Activated naive CD4-positive, alpha-beta T cell treated with anti-CD3 and anti-CD28 coated beads for 36 hours (primary cell): Measurements from ENCODE around the gene FBP2. TPM values are rescaled to one million over a fixed set of nuclear protein-coding genes. Genes with fewer than 3 reads are reported as not detected.
"Not testable (repeated sequence)": the region's sequence is repeated elsewhere in the genome, so short reads cannot be mapped to it uniquely, and the experiment has no call there.

Experiments used
- CTCF ChIA-PET: fragments of 350-600 bp; sonication (Branson Sonifier 250); formaldehyde crosslinking; loops from one replicate; lab custom pipeline; 2021; ENCODE audit warnings: antibody characterized with exemption; lab: Charles Lee
- DNase-seq: peaks from one replicate; pipeline ENCODE4 v3.0.0-alpha.2; 2020
- H3K27ac Mint-ChIP-seq: one replicate; pipeline ENCODE4 v1.8.0; 2021; ENCODE audit warnings: mild to moderate bottlenecking, mixed read lengths
- H3K27me3 Mint-ChIP-seq: one replicate; pipeline ENCODE4 v1.8.0; 2021; ENCODE audit warnings: low read depth, mixed read lengths
- H3K36me3 Mint-ChIP-seq: one replicate; pipeline ENCODE4 v1.8.0; 2021; ENCODE audit warnings: low read depth, mixed read lengths
- H3K4me1 Mint-ChIP-seq: one replicate; pipeline ENCODE4 v1.8.0; 2021; ENCODE audit warnings: low read depth, mixed read lengths
- H3K4me3 Mint-ChIP-seq: one replicate; pipeline ENCODE4 v1.8.0; 2021; ENCODE audit warnings: mild to moderate bottlenecking, moderate library complexity, mixed read lengths
- H3K9me3 Mint-ChIP-seq: one replicate; pipeline ENCODE4 v1.8.0; 2021; ENCODE audit warnings: mixed read lengths
- intact Hi-C: fragments of 100-400 bp; cut with micrococcal nuclease; formaldehyde crosslinking; loops from one replicate; pipeline ENCODE4 v1.15.1; 2023
- total RNA-seq, 2 experiments: library from RNA; stranded (reverse); gene quantifications; one replicate each; pipeline ENCODE4 v1.2.3, GENCODE V29; 2021

The FBP2 gene
- total RNA-seq, 2 experiments from 2014 or later: not detected

DNA sequence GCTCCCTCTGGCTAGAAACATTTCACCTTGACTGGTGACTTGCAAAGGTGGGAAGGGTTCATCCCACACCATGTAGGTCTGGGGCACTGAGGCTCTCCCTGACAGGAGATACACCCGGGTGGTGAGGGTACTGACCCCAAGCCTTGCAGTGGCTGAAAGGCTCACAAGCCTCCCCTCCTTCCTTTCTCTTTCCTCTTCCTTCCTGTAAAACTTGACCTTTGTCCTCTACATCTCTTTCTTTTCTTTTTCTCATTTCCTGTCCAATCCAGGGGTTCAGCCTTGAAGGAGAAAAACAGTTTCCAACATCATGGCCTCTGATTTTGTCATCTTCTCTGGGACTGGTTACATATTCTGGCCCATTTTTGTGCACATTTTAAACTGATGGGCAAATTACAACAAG is 16.6 kb downstream of the FBP2 start:
- Mint-ChIP-seq H3K4me3 (no peak overlapping the region), H3K27me3 (peaks cover 7% of the 10 kb centered on the region), H3K27ac (no peak overlapping the region)

DNA sequence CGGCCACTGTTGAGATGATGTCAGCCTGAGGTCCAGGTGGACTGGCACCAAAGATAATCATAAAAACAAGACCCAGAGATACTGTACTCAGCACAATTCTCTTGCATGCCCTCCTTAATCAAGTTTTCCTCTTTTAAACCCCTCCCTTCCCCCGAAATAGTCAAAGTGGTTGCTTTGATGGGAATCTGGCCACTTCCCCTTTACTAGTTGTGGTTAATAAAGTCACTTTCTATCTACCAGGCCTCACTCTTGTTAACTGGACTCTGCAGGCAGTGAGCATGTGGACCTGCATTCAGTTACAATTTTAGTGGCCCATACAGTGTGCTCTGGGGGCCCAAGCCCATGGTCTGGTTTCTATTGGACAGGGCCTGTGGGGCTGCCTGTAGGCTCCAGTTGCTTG is 17.5 kb downstream of the FBP2 start:
- Mint-ChIP-seq H3K9me3 (no peaks in the 10 kb centered on the region), H3K4me1 (no peaks in the 10 kb centered on the region), H3K4me3 (no peak overlapping the region), H3K27me3 (peaks cover 8% of the 10 kb centered on the region), H3K27ac (no peak overlapping the region), H3K36me3 (no peaks in the 10 kb centered on the region)
- intact Hi-C loops: no loop called here
- no peak for DNase-seq
- CTCF ChIA-PET: no interaction called here

More for the DNA sequence above, 16.6 kb downstream of the FBP2 start:
- H3K9me3 Mint-ChIP-seq: no peaks in the 10 kb centered on the region
- CTCF ChIA-PET: no interaction called here
- no peak for DNase-seq
- intact Hi-C loops: no loop called here
- H3K4me1 Mint-ChIP-seq: no peaks in the 10 kb centered on the region
- no peaks in the 10 kb centered on the region for H3K36me3 Mint-ChIP-seq

DNA sequence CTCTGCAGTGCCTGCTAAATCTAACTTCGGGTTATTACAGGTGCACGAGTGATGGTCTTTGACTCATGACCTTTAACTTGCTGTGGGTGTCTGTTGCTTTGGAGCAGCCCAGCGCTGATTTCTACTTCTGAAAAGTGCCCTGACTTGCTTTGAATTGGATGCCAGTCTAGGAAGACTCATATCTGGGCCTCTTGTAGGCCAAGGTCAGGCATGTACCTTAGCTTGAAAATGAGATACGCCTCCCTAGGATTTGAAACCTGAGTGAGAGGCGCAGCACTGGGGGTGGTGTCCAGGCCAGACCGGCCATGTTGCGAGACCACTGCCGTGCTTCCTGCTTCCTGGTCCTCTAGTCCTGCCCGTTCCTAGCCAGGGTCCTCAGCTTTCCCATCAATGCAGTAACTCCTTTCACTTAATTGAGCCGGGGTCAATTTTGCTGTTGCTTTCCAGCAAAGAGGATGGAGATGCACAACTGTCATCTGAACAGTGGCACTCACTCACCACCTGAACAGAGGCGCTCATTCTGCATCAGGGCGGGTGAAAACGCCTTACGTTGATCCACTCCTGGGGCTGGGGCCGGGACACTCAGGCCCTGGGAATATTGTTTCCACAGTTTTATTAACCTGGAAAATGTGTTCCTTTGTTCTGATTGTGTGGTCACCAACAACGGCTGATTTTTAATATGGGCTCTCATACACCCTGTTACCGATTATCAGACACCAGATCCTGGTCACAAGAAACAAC is 24.5 kb downstream of the FBP2 start:
- H3K36me3 Mint-ChIP-seq: no peaks in the 10 kb centered on the region
- no peak overlapping the region for H3K4me3 Mint-ChIP-seq
- intact Hi-C loops: no loop called here
- no peak overlapping the region for H3K27ac Mint-ChIP-seq
- H3K9me3 Mint-ChIP-seq: no peaks in the 10 kb centered on the region
- DNase-seq: no peak
- peaks cover 8% of the 10 kb centered on the region for H3K27me3 Mint-ChIP-seq
- no peaks in the 10 kb centered on the region for H3K4me1 Mint-ChIP-seq
- CTCF ChIA-PET: no interaction called here

DNA sequence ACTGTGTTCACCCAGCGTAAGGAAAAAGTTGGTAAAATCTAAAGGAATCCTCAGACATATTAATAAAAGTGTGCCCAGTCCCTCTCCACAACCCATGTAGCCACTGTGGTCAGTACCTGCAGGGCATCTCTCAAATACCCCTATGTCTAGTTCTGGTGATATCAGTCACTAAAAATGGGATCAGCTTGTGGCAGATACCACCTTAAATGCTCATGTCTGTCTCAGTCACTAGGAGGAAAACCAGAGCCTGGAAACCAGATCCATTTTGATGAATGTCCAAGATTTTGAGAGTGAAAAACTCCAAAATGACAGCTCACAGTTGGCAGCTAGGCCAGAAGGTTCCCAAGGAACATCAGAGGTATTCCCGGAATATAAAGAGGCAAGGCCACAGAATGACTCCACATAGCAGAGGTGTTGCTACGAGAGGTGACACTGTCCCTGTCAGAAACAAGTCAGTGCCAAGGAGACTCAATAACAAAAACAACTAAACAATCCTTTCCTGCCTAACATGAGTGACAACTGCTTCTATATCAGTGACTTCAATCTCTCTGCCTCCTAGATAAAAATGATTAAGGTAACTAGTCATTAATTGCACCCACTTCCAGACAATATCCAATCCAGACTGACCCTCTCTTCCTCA is 25.3 kb downstream of the FBP2 start:
- no peak overlapping the region for H3K4me3 Mint-ChIP-seq
- H3K27ac Mint-ChIP-seq: no peak overlapping the region
- intact Hi-C loops: no loop called here
- H3K36me3 Mint-ChIP-seq: no peaks in the 10 kb centered on the region
- CTCF ChIA-PET: interaction anchor here (0.7 kb wide), 1 partner anchor 400 kb away, joined by 3 read pairs; no protein-coding TSS in a partner anchor
- no peaks in the 10 kb centered on the region for H3K4me1 Mint-ChIP-seq
- DNase-seq: no peak
- H3K27me3 Mint-ChIP-seq: peaks cover 8% of the 10 kb centered on the region
- no peaks in the 10 kb centered on the region for H3K9me3 Mint-ChIP-seq

DNA sequence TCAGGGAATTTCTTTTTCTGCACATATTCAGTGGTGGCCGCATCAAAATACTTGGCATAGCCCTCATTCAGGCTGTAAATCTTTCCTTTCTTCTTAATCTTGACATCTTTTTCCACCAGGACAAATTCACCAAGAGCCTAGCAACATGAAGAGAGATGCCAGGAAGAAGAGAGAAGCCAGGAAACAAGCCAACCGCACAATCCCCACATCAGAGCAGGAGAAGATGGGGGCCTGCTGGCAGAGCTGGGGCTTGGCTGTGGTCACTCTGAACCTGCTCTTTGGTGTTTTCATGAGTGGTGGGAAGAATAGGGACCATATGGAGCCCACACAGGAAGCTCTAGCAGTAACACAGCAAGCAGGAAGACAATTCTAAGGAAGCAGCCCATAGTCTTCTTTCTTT is 26.4 kb downstream of the FBP2 start:
- Mint-ChIP-seq H3K27ac (no peak overlapping the region), H3K4me1 (no peaks in the 10 kb centered on the region), H3K27me3 (peaks cover 6% of the 10 kb centered on the region), H3K4me3 (no peak overlapping the region), H3K36me3 (no peaks in the 10 kb centered on the region), H3K9me3 (no peaks in the 10 kb centered on the region)
- intact Hi-C loops: no loop called here
- DNase-seq: no peak
- CTCF ChIA-PET: interaction anchor here (0.7 kb wide), 1 partner anchor 401 kb away, joined by 3 read pairs; no protein-coding TSS in a partner anchor

DNA sequence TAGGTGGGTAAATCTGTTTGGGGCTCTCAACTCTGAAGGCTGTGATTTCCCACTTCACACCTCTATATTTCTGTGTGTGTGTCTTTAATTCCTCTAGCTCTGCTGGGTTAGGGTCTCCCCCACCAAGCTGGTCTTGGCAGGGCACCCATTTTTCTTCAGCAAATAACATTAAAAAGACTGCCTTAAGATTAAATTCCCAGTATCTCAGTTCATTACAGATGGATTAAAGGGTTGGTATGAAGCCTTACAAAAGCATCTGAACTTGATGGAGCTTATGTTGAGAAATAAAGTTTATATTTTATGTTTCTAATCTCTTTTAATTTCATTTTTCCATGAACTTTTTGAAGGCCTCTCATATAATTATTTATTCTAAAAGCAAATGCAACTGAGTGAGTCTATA is 27.1 kb downstream of the FBP2 start:
- CTCF ChIA-PET: no interaction called here
- Mint-ChIP-seq H3K27ac (no peak overlapping the region), H3K4me3 (no peak overlapping the region), H3K27me3 (peaks cover 3% of the 10 kb centered on the region), H3K4me1 (no peaks in the 10 kb centered on the region), H3K36me3 (no peaks in the 10 kb centered on the region), H3K9me3 (no peaks in the 10 kb centered on the region)
- no peak for DNase-seq
- intact Hi-C loops: no loop called here

DNA sequence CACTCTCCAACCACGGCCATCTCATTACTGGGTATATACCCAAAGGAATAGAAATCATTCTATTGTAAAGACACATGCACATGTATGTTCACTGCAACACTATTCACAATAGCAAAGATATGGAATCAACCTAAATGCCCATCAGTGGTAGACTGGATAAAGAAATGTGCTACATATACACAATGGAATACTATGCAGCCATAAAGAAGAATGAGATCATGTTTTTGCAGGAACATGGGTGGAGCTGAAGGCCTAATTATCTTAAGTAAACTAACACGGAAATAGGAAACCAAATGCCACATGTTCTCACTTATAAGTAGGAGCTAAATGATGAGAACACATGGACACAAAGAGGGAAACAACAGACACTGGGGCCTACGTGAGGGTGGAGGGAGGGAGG is 29.3 kb downstream of the FBP2 start:
- H3K4me3 Mint-ChIP-seq, CTCF ChIA-PET: not testable (repeated sequence)

DNA sequence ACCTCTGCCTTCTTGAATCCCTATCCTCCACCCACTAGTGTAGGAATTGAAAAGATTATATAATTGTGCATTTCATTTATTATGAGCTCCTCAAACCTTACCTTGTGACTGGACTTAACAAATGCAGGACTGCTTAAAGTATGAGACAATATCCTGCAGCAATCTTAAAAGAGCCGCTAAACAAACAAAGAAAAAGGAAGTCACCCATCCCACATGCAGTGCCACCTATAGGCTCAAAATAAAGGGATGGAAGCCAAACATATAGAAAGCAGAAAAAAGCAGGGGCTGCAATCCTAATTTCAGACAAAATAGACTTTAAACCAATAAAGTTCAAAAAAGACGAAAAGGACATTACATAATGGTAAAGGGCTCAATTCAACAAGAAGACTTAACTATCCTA is 30.1 kb downstream of the FBP2 start:
- no peaks in the 10 kb centered on the region for H3K4me1 Mint-ChIP-seq
- H3K36me3 Mint-ChIP-seq: no peaks in the 10 kb centered on the region
- CTCF ChIA-PET: interaction anchor here (0.6 to 0.8 kb wide), 2 partner anchors 39 to 568 kb away, joined by 3 to 5 read pairs; no protein-coding TSS in a partner anchor
- intact Hi-C loops: no loop called here
- H3K9me3 Mint-ChIP-seq: no peaks in the 10 kb centered on the region
- no peak overlapping the region for H3K4me3 Mint-ChIP-seq
- no peak overlapping the region for H3K27ac Mint-ChIP-seq
- H3K27me3 Mint-ChIP-seq: peaks cover 3% of the 10 kb centered on the region
- no peak for DNase-seq

More for the DNA sequence above, 29.3 kb downstream of the FBP2 start:
- H3K4me1 Mint-ChIP-seq, H3K9me3 Mint-ChIP-seq, intact Hi-C loops, H3K27me3 Mint-ChIP-seq, DNase-seq, H3K27ac Mint-ChIP-seq, H3K36me3 Mint-ChIP-seq: not testable (repeated sequence)

DNA sequence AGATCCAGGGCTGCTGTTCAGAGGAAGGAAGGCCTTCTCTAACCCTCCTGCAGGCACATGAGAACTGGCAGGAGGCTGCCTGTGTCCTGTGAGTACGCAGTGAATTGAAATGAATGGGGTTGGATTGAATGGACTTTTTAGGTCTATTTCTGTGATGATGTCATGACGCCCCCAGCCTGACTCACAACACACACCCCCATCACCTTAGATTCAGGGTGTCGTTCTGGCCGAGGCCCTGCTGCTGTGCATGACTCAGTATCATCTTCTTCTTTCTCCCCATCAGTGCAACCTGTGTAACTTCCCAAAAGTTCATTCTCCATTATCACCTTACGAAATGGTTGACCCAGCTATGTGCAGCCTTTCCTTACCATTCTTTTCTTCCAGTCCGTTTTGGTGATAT is 33.4 kb downstream of the FBP2 start:
- intact Hi-C loops: no loop called here
- Mint-ChIP-seq H3K27me3 (peaks cover 3% of the 10 kb centered on the region), H3K4me1 (no peaks in the 10 kb centered on the region), H3K4me3 (no peak overlapping the region), H3K27ac (no peak overlapping the region), H3K36me3 (no peaks in the 10 kb centered on the region), H3K9me3 (no peaks in the 10 kb centered on the region)
- DNase-seq: no peak
- CTCF ChIA-PET: no interaction called here

DNA sequence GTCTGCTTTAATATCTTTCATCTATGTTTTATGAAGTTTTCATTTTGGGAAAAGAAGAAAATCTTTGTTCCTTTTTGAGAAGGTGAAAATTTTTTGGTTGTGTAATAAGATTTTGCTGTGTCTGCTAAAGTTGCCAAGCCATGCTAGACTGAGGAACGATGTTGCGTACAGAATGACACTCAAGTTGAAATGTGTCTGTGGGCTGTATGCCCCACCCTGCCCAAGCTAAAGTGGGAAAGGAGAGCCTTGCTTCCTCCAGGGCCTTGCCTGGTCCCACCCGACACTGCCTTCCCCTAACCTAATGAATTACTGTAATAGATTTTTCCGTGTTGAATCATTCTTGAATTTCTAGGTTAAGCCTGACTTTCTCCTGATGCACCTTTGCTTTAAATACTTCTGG is 36.2 kb downstream of the FBP2 start:
- DNase-seq: no peak
- CTCF ChIA-PET: no interaction called here
- Mint-ChIP-seq H3K27ac (no peak overlapping the region), H3K36me3 (no peaks in the 10 kb centered on the region), H3K9me3 (no peaks in the 10 kb centered on the region), H3K4me1 (no peaks in the 10 kb centered on the region), H3K4me3 (no peak overlapping the region), H3K27me3 (peaks cover 3% of the 10 kb centered on the region)
- intact Hi-C loops: no loop called here

DNA sequence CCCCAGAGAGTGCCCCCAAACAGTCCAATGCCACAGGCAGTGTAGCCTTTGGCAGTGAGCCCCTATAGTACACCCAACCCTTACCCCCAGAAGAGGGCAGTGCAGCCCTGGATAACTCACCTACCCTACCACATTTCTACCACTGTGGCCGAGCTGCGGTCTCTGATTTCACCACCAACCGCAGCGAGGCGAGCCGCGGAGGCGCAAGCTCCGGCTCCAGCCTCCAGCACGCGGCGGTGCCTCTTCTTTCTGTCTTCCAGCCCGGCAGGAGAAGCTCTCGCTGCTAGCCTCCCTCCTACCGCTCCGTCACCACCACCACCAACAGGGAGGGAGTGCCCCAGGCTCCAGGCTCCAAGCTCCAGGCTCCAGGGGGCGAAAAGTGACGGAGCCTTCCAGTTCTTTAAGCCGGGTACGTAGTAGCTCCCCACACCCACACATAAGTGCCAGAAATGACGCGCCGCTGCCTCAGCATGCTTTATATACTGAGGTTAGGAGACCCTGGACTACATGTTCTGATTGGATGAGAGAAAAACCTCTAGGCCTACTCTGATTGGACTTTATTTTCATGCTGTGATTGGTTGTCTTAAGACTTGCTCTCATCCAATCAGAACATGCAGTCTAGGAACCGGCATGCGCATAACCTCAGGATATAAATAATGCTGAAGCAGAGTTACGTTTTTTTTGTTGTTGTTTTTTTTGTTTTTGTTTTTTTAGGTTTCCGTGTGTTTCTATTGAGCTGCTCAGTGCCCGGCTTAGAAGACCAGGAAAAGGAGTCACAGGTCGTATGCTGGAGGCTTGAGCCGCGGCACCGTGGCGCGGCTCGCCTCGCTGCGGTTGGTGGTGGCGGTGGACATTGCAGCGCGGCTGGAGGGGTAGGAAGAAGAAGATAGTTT is 38.9 kb downstream of the FBP2 start, which contains the start of gene PCAT7:
Gene PCAT7, plus strand, starts transcription at position 645 of the 893 bp plus-strand sequence.
- Mint-ChIP-seq H3K9me3 (no peaks in the 10 kb centered on the region), H3K36me3 (no peaks in the 10 kb centered on the region), H3K4me1 (no peaks in the 10 kb centered on the region), H3K27me3 (peaks cover 1% of the 10 kb centered on the region), H3K27ac (no peak within 1 kb of the TSS), H3K4me3 (no peak within 1 kb of the TSS)
- peak; percentile 50 for DNase-seq
- intact Hi-C loops: loop anchor here (1.0 kb wide), 1 partner anchor 49 kb away; no protein-coding TSS in a partner anchor
- CTCF ChIA-PET: interaction anchor here (0.6 to 0.9 kb wide), 3 partner anchors 49 to 114 kb away, joined by 3 to 6 read pairs (median 3); no protein-coding TSS in a partner anchor

DNA sequence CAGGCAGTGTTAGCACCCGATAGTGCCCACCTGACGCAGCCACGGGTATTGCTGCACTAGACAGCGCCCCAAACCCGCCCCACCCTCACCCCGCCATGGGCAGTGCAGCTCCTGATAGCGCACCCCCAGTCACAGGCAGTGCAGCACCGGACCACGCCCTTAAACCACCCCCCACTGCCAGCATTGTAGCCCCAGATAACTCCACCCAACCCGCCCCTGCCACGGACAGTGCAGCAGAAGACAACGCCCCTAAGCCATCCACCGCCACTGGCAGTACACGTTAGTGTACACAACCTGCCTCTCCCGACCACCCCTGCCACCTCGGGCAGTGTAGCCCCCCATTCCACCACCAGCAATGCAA is 39.6 kb downstream of the FBP2 start:
- no peaks in the 10 kb centered on the region for H3K36me3 Mint-ChIP-seq
- H3K27ac Mint-ChIP-seq: no peak overlapping the region
- H3K9me3 Mint-ChIP-seq: no peaks in the 10 kb centered on the region
- no peak for DNase-seq
- peaks cover 1% of the 10 kb centered on the region for H3K27me3 Mint-ChIP-seq
- H3K4me1 Mint-ChIP-seq: no peaks in the 10 kb centered on the region
- H3K4me3 Mint-ChIP-seq: no peak overlapping the region
- intact Hi-C loops: loop anchor here (1.0 kb wide), 1 partner anchor 49 kb away; no protein-coding TSS in a partner anchor
- CTCF ChIA-PET: interaction anchor here (0.9 kb wide), 1 partner anchor 115 kb away, joined by 3 read pairs; no protein-coding TSS in a partner anchor
